Measurements from ENCODE around the gene ATP2C2.

Gene ATP2C2

GRCh38 chr16:84499638-84500037 is 131.3 kb downstream of the ATP2C2 start:
- DNase-seq, result no peak

DNA sequence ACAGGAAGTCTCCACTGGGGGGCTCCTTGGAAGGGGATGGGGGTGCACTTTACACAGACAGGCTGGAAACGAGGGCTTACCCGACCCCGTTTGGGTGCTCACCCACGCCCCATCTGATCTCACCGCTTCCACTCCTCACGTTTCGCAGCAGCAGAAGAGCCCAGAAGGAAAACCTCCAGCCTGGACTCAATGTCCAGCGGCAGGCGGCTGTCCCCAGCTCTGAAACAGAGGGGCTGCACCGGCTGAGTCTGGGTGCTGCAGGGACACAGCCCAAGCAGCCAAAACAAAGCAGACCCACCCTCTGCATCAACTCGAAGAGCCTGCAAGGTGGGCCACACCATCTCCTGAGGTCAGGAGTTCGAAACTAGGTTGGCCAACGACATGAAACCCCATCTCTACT is 132.2 kb downstream of the ATP2C2 start:
- no peak for DNase-seq

- DNase-seq, result no peak
Observed at GRCh38 chr16:84501077-84501735, 132.9 kb downstream of the ATP2C2 start.

- DNase-seq, result no peak
Observed at GRCh38 chr16:84502075-84502474, 133.7 kb downstream of the ATP2C2 start.

DNA sequence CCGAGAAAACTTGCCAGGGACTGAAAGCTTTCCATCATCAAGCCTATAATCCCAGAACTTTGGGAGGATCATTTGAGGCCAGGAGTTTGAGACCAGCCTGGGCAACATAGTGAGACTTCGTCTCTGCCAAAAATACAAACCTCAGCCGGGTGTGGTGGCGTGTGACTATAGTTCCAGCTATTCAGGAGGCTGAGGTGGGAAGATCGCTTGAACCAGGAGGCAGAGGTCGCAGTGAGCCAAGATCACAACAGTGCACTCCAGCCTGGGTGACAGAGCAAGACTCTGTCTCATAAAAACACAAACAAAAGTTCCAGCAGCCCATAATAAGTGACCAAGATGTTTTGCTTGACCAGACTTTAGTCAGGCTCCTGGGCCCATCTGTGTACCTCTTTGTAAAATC is 134.2 kb downstream of the ATP2C2 start:
- no peak for DNase-seq

- no peak for DNase-seq
Observed at GRCh38 chr16:84503751-84504395, 135.5 kb downstream of the ATP2C2 start.

DNA sequence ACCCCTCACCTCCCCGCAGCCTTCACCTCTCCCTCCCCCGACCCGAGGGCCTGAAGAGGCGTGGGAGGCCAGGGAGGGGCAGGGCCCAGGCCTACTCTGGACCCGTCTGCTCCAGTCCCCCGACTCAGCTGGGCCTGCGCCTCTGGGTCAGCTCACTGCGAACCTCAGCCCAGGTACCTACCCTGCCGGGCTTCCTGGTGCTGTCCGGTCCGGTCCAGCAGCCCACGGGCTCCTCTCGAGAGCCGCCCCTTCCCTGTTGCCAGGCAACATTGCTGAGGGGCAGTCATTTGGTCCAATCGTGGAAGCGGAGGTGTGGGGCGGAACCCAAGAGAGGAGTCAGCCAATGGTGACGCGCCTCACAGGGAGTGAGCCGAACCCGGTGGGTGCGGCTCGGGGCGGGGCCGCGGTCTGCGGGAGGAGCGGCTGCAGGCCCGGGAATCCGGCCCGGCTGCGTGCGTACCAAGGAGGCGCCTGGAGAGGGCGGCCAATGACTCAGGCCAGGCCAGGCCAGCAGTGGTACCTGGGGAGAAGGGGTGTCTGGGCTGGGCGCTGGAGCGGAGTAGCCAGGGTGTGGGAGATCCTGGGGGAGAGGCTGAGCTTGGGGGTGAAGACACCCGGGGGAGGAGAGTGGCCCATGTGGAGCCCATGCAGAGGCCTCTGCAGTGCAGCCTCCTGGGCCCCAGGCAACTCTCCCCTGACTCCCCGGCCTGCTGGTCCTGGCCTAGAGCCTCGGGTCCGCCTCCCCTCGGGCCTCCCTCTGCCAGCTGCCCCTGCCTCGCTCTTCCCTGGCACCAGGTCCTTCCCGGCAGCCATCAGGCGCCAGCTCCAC is 136.3 kb downstream of the ATP2C2 start, which contains the start of gene MEAK7:
Gene MEAK7 (minus strand): TSS at position 240 of the 829 bp plus-strand sequence. CDS start 6,573 bp downstream, outside the sequence.
- peak; percentile 95 to 98 for DNase-seq

DNA sequence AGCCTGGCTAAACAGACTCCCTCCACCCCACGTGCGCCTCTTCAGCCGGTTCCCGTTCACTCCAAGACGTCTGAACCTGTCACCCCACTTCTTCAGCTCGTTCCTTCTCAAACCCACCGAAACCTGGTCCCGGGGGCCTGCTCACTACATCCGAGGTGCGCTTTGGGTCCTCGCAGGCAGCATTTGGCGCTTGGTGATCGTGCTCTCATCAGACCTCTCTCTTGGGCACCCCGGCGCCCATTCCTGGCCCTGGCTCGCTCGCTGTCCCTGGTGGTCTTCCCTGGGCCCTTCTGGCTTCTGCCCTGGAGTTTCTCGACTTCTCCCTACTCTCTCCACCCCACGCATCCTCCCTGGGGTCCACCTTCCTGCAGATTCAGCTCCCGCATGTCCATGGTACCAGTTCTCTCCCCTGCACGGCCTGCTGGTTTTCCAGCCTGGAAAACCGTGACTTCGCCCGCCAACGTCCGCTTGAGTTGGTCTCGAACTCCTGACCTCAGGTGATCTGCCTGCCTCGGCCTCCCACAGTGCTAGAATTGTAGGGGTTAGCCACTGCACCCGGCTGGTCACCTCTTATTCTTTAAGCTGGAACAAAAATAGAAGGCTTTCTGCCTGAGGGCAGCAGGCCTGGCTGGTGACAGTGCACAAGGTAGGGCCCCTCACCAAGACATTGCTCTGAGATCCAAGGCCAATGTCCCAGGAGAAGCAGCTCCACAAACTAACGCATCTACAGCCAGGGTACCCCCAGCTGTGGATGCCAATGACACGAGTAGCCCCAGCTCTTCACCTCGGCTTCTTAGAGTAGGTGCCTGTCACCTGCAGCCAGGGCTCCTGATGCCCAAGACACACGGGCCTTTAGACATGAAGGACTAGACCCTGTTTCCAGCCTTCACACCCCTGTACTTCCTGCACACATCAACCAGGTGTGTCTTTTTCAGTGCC is 137.2 kb downstream of the ATP2C2 start:
- no peak for DNase-seq

- peak in 1 of 2 donors; percentile 30 for DNase-seq
Observed at GRCh38 chr16:84507011-84507982, 139.0 kb downstream of the ATP2C2 start.

DNA sequence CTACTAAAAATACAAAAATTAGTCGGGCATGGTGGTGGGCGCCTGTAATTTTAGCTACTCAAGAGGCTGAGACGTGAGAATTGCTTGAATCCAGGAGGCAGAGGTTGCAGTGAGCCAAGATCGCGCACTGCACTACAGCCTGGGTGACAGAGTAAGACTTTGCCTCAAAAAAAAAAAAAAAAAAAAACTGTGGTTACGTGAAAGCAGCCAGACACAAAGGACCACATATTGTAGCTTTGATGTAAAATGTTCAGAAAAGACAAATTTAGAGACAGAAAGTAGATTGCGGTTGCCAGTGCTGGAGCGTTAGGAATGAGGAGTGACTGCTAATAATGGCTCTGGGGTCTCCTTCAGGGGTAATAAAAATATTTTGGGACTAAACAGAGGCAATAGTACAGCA is 140.2 kb downstream of the ATP2C2 start:
- peak in 1 of 2 donors; percentile 47 for DNase-seq

- DNase-seq, result no peak
Observed at GRCh38 chr16:84509032-84509950, 141.0 kb downstream of the ATP2C2 start.

- peak; percentile 79 to 88 for DNase-seq
Observed at GRCh38 chr16:84511180-84511800, 143.0 kb downstream of the ATP2C2 start.

- DNase-seq, result no peak
Observed at GRCh38 chr16:84511831-84512230, 143.5 kb downstream of the ATP2C2 start.

DNA sequence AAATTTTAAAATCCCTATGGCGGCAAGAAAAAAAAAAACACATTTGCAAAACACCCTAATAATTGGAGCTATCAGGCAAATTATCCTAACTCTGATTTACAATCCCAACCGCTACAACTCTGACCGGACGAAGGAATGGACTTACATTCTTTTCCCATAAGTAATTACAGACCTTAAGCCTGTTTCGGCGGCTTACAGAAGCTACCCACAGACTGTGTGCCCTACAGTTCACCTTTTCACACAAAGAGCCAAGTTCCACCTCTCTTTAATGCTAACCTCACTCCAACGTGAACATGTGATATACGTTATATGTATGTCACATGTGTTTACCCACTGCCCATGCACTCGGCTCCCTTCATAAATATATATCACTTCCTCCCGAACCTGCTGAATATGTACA is 144.8 kb downstream of the ATP2C2 start:
- no peak for DNase-seq

DNA sequence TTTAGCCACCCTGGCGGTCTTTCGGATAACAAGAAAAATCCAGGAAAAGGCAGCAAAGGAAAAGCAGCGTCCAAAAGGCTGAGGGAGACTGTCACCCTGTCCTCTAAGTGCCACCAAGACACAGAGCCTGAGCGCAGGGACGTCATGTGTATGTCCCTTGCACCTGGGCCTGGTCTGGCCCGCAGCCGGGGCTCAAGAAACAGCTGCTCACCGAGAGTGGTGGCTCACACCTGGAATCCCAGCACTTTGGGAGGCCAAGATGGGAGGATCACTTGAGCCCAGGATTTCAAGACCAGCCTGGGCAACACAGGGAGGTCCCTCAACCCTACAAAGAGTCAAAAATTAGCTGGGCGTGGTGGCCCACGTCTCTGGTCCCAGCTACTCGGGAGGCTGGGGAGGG is 145.3 kb downstream of the ATP2C2 start:
- no peak for DNase-seq
